Prostate gland (tissue), 2 donors: ENCODE measurements around the gene CAMSAP1. TPM values are rescaled to one million over a fixed set of nuclear protein-coding genes. Genes with fewer than 3 reads are reported as not detected.

Experiments used
- DNase-seq: peaks from one replicate; pipeline ENCODE4 v3.0.0-alpha.2; 2019; ENCODE audit warnings: low spot score
- H3K27ac ChIP-seq, 2 donors: fragments of 200-600 bp; sonication (generic); 2 replicates each; pipeline ENCODE4 v1.5.1; 2017 to 2019
- H3K27me3 ChIP-seq: fragments of 200-600 bp; sonication (generic); replicated peaks from 2 replicates; pipeline ENCODE4 v1.5.1; 2019; ENCODE audit not compliant: insufficient read depth
- H3K36me3 ChIP-seq, 2 donors: fragments of 200-600 bp; sonication (generic); 1 replicate in 1 of 2; 2 replicates in 1 of 2; pipeline versions ENCODE4 v1.5.1 to v1.8.1; 2017 to 2019
- H3K4me1 ChIP-seq: fragments of 200-600 bp; sonication (generic); replicated peaks from 2 replicates; pipeline ENCODE4 v1.5.1; 2019
- H3K4me3 ChIP-seq, 2 donors: fragments of 200-600 bp; sonication (generic); 2 replicates each; pipeline ENCODE4 v1.5.1; 2017 to 2019
- H3K9me3 ChIP-seq: fragments of 200-600 bp; sonication (generic); 2 replicates; pipeline ENCODE4 v1.5.1; 2017
- POLR2A ChIP-seq: fragments of 450-650 bp; IDR thresholded peaks from one replicate; pipeline ENCODE4 v1.6.1; 2016; ENCODE audit warnings: antibody characterized with exemption, mild to moderate bottlenecking
- POLR2AphosphoS5 ChIP-seq: sonication (generic); formaldehyde crosslinking; IDR thresholded peaks from one replicate; pipeline ENCODE4 v1.6.1; 2017; ENCODE audit warnings: antibody characterized with exemption
- WGBS: methylation state at CpG from one replicate; pipeline ENCODE4 v1.1.5; 2018; 5-methylcytosine and 5-hydroxymethylcytosine counted together
- intact Hi-C: fragments of 100-400 bp; cut with DNase I; formaldehyde crosslinking; loops from one replicate; pipeline ENCODE4 v1.14.2; 2022
- total RNA-seq, 2 donors: library from RNA; depleted of rRNA; stranded (reverse); fragments of >200 nt; gene quantifications; one replicate each; pipeline ENCODE4 v1.1.0, GENCODE V29; 2016
- TF ChIP-seq, protein P1 (sequence below), 4 experiments: fragments of 200-600 bp in 2 of 4; fragments of 450-650 bp in 2 of 4; sonication (generic) in 2 of 4; IDR thresholded peaks; 1 replicate in 3 of 4; 2 replicates in 1 of 4; pipeline ENCODE4 v1.5.1; 2016 to 2019; ENCODE audit warnings: antibody characterized with exemption in 4 of 4, mild to moderate bottlenecking in 2 of 4, moderate library complexity in 2 of 4

Gene CAMSAP1
- total RNA-seq, 2 donors from 2014 or later, result 28.3 to 86.6 TPM

- Histone ChIP-seq H3K36me3 (no peaks in the 10 kb centered on the region), H3K4me1 (no peaks in the 10 kb centered on the region), H3K27ac (no peak overlapping the region), H3K4me3 (no peak overlapping the region), H3K27me3 (no peaks in the 10 kb centered on the region), H3K9me3 (no peaks in the 10 kb centered on the region)
- 90% methylated on average over 15 of the region's 15 CpGs for WGBS
- intact Hi-C loops, result no loop called here
- TF ChIP-seq POLR2A, result no peak
- TF ChIP-seq POLR2AphosphoS5, result no peak
- TF ChIP-seq, protein P1, sequence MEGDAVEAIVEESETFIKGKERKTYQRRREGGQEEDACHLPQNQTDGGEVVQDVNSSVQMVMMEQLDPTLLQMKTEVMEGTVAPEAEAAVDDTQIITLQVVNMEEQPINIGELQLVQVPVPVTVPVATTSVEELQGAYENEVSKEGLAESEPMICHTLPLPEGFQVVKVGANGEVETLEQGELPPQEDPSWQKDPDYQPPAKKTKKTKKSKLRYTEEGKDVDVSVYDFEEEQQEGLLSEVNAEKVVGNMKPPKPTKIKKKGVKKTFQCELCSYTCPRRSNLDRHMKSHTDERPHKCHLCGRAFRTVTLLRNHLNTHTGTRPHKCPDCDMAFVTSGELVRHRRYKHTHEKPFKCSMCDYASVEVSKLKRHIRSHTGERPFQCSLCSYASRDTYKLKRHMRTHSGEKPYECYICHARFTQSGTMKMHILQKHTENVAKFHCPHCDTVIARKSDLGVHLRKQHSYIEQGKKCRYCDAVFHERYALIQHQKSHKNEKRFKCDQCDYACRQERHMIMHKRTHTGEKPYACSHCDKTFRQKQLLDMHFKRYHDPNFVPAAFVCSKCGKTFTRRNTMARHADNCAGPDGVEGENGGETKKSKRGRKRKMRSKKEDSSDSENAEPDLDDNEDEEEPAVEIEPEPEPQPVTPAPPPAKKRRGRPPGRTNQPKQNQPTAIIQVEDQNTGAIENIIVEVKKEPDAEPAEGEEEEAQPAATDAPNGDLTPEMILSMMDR (IDR thresholded peaks at IDR 0.05), result no peak
- no peak for DNase-seq
These were observed 133.1 kb downstream of the CAMSAP1 start for GRCh38 chr9:135774239-135774747.

- no peak overlapping the region for H3K27ac ChIP-seq
- H3K4me1 ChIP-seq, result no peaks in the 10 kb centered on the region
- TF ChIP-seq POLR2AphosphoS5 (no peak), POLR2A (no peak)
- TF ChIP-seq, protein P1 (IDR thresholded peaks at IDR 0.05), result no peak
- no peaks in the 10 kb centered on the region for H3K27me3 ChIP-seq
- no peak overlapping the region for H3K4me3 ChIP-seq
- H3K9me3 ChIP-seq, result no peaks in the 10 kb centered on the region
- whole genome bisulfite sequencing, result 79% methylated on average over 10 of the region's 11 CpGs
- no peaks in the 10 kb centered on the region for H3K36me3 ChIP-seq
- DNase-seq, result no peak
- intact Hi-C loops, result no loop called here
These were observed 133.7 kb downstream of the CAMSAP1 start for GRCh38 chr9:135773530-135774238.

GRCh38 chr9:135772702-135773493 is 134.4 kb downstream of the CAMSAP1 start:
- Histone ChIP-seq H3K36me3 (no peaks in the 10 kb centered on the region), H3K4me3 (no peak overlapping the region), H3K4me1 (no peaks in the 10 kb centered on the region), H3K27me3 (no peaks in the 10 kb centered on the region), H3K27ac (no peak overlapping the region), H3K9me3 (no peaks in the 10 kb centered on the region)
- WGBS, result 69% methylated on average over 34 of the region's 36 CpGs
- no peak for TF ChIP-seq POLR2AphosphoS5
- TF ChIP-seq POLR2A, result no peak
- TF ChIP-seq, protein P1 (IDR thresholded peaks at IDR 0.05), result no peak
- intact Hi-C loops, result no loop called here
- no peak for DNase-seq

GRCh38 chr9:135772056-135772646 is 135.2 kb downstream of the CAMSAP1 start:
- H3K27ac ChIP-seq, result no peak overlapping the region
- no peaks in the 10 kb centered on the region for H3K27me3 ChIP-seq
- H3K4me3 ChIP-seq, result no peak overlapping the region
- no peaks in the 10 kb centered on the region for H3K9me3 ChIP-seq
- no peaks in the 10 kb centered on the region for H3K36me3 ChIP-seq
- no peaks in the 10 kb centered on the region for H3K4me1 ChIP-seq
- intact Hi-C loops, result no loop called here
- DNase-seq, result no peak
- TF ChIP-seq, protein P1 (IDR thresholded peaks at IDR 0.05), result no peak
- TF ChIP-seq POLR2A (no peak), POLR2AphosphoS5 (no peak)
- WGBS, result 90% methylated on average over 13 of the region's 13 CpGs
